ENCODE results near the gene LCE1F.

DNA sequence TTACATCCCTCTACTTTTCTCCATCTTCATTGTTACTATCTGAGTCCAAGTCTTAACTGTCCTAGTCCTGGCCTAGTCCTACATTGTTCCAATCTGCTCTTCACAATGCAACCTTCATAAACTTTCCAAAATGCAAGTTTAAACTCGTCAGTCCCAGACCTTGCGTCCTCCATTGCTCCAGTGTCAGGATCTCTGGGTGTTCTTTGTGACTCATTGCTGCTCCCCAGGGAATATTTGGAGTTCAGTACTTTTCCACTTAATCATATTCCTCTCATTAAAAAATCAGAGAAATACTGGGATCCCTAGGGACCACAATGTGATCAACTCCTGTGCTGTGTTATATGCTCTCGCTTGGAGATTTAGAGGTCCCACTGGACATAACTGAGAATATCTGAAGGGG is 35.1 kb upstream of the LCE1F start:
- TF ChIP-seq NRF1 (IDR thresholded peaks at IDR 0.05; ENCODE audit: low read depth, low read length): no peak
- TF ChIP-seq CHD2 (IDR thresholded peaks at IDR 0.05; ENCODE audit: low read length, partially characterized antibody): no peak
- TF ChIP-seq, protein P1, sequence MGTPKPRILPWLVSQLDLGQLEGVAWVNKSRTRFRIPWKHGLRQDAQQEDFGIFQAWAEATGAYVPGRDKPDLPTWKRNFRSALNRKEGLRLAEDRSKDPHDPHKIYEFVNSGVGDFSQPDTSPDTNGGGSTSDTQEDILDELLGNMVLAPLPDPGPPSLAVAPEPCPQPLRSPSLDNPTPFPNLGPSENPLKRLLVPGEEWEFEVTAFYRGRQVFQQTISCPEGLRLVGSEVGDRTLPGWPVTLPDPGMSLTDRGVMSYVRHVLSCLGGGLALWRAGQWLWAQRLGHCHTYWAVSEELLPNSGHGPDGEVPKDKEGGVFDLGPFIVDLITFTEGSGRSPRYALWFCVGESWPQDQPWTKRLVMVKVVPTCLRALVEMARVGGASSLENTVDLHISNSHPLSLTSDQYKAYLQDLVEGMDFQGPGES (IDR thresholded peaks at IDR 0.05; ENCODE audit: low read depth, low read length): no peak
